Islet precursor cell (in vitro differentiated cells): ENCODE results near the gene NBPF9.
"Not testable (repeated sequence)": the region's sequence is repeated elsewhere in the genome, so short reads cannot be mapped to it uniquely, and the experiment has no call there.

Experiments used
- DNase-seq: peaks from one replicate; pipeline ENCODE4 v3.0.0-alpha.2; 2018

Gene NBPF9

GRCh38 chr1:149103109-149104081 lies at the start of gene NBPF9:
TSS of gene NBPF9 (minus strand) at chr1:149103551. CDS start at chr1:149082139, 21,412 bp downstream.
- DNase-seq: peak; percentile 71

- DNase-seq: not testable (repeated sequence)
These were observed 46.6 kb upstream of the NBPF9 start for GRCh38 chr1:149149909-149150308.

- DNase-seq: not testable (repeated sequence)
These were observed 34.2 kb upstream of the NBPF9 start for GRCh38 chr1:149137585-149137984.

- not testable (repeated sequence) for DNase-seq
These were observed 27.6 kb upstream of the NBPF9 start for GRCh38 chr1:149130938-149131337.

- not testable (repeated sequence) for DNase-seq
These were observed 25.9 kb upstream of the NBPF9 start for GRCh38 chr1:149129245-149129644.

- not testable (repeated sequence) for DNase-seq
These were observed 23.3 kb upstream of the NBPF9 start for GRCh38 chr1:149126555-149127145.

- DNase-seq: peak; percentile 45
These were observed 20.9 kb upstream of the NBPF9 start for GRCh38 chr1:149123948-149124926.

GRCh38 chr1:149112828-149113227 lies 9.5 kb upstream of the NBPF9 start:
- DNase-seq: not testable (repeated sequence)

- not testable (repeated sequence) for DNase-seq
These were observed 7.0 kb upstream of the NBPF9 start for GRCh38 chr1:149110343-149110742.

GRCh38 chr1:149102574-149102973 lies 777 bp downstream of the NBPF9 start:
- DNase-seq: not testable (repeated sequence)

GRCh38 chr1:149098276-149098675 lies 5.1 kb downstream of the NBPF9 start:
- DNase-seq: not testable (repeated sequence)

- DNase-seq: not testable (repeated sequence)
These were observed 10.2 kb downstream of the NBPF9 start for GRCh38 chr1:149093155-149093554.

- DNase-seq: not testable (repeated sequence)
These were observed 27.7 kb downstream of the NBPF9 start for GRCh38 chr1:149075505-149076127.

- DNase-seq: not testable (repeated sequence)
These were observed 38.7 kb downstream of the NBPF9 start for GRCh38 chr1:149064611-149065010.

GRCh38 chr1:149043056-149043455 lies 60.3 kb downstream of the NBPF9 start:
- DNase-seq: not testable (repeated sequence)

GRCh38 chr1:149033916-149034315 lies 69.4 kb downstream of the NBPF9 start:
- DNase-seq: not testable (repeated sequence)

- not testable (repeated sequence) for DNase-seq
These were observed 79.0 kb downstream of the NBPF9 start for GRCh38 chr1:149024327-149024726.

- DNase-seq: not testable (repeated sequence)
These were observed 84.8 kb downstream of the NBPF9 start for GRCh38 chr1:149018577-149018976.

- not testable (repeated sequence) for DNase-seq
These were observed 86.7 kb downstream of the NBPF9 start for GRCh38 chr1:149016626-149017025.

GRCh38 chr1:149015522-149015921 lies 87.8 kb downstream of the NBPF9 start:
- not testable (repeated sequence) for DNase-seq

GRCh38 chr1:149013513-149013912 lies 89.8 kb downstream of the NBPF9 start:
- not testable (repeated sequence) for DNase-seq

GRCh38 chr1:149012599-149012998 lies 90.8 kb downstream of the NBPF9 start:
- DNase-seq: not testable (repeated sequence)
